Measurements from ENCODE around the gene PPARG. TPM values are rescaled to one million over a fixed set of nuclear protein-coding genes. Genes with fewer than 3 reads are reported as not detected.

PPARG gene
- total and polyA plus RNA-seq, 2 experiments from 2014 or later, result 0.49 to 0.76 TPM

DNA sequence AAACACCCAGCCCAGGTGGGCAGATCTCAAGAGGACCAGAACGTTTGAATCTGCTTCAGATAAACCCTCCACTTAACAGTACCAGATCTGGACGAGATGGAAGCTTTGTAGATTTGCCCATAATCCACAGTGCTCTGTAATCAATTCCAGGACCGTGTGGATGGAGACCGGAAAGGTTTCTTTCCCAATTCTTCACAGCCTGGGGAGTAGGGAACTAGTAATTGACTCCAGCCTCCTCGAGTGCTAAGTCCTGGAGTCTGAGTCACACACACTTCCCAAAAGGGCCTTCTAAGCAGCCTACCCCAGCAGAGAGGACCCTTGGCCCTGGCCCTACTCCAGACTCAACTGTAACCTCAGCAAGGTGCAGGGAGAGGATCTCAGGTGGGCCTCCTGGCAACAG is 139.3 kb downstream of the PPARG start:
- no peak overlapping the region for H3K4me2 ChIP-seq (ENCODE audit: unreplicated experiment)
- no peaks in the 10 kb centered on the region for H3K79me2 ChIP-seq (ENCODE audit: insufficient read depth)
- peaks cover 9% of the 10 kb centered on the region; the same call in 1 of the 2 replicates for H3F3A ChIP-seq (ENCODE audit: insufficient read depth)
- TF ChIP-seq EZH2 (IDR thresholded peaks at IDR 0.05; ENCODE audit: insufficient read depth, poor library complexity, severe bottlenecking), result no peak
- H2AFZ ChIP-seq, result no peak overlapping the region
- no peak overlapping the region for H3K4me3 ChIP-seq
- no peaks in the 10 kb centered on the region for H3K36me3 ChIP-seq (ENCODE audit: low read depth)
- H3K9me3 ChIP-seq (ENCODE audit: low read depth), result no peaks in the 10 kb centered on the region
- in situ Hi-C loops (cut with MboI), result no loop called here
- H3K27me3 ChIP-seq (replicated peaks; ENCODE audit: insufficient read depth), result 0 out of 2 replicates have a peak, but pooled peaks cover 2% of the 10 kb centered on the region
- peaks cover 10% of the 10 kb centered on the region for H3K4me1 ChIP-seq (ENCODE audit: insufficient read depth)
- no peaks in the 10 kb centered on the region for H3K9me2 ChIP-seq (ENCODE audit: insufficient read depth)
- H3K9ac ChIP-seq, result no peak overlapping the region
- no peaks in the 10 kb centered on the region for H4K20me1 ChIP-seq (ENCODE audit: insufficient read depth)
- peak; percentile 10 for DNase-seq
- no peak overlapping the region for H3K27ac ChIP-seq
- 23 to 25% methylated on average over 5 of the region's 5 CpGs for WGBS, 2 experiments (ENCODE audit: low coverage in 1 of 2, low lambda C conversion rate in 2 of 2, missing lambda C conversion rate in 2 of 2)

GRCh38 chr3:12430086-12430485 is 141.2 kb downstream of the PPARG start:
- Histone ChIP-seq H3K79me2 (ENCODE audit: insufficient read depth) (no peaks in the 10 kb centered on the region), H3K4me2 (ENCODE audit: unreplicated experiment) (no peak overlapping the region), H3K9me3 (ENCODE audit: low read depth) (no peaks in the 10 kb centered on the region), H3K4me1 (ENCODE audit: insufficient read depth) (no peaks in the 10 kb centered on the region), H3K9me2 (ENCODE audit: insufficient read depth) (no peaks in the 10 kb centered on the region), H3K27me3 (replicated peaks; ENCODE audit: insufficient read depth) (0 out of 2 replicates have a peak, but pooled peaks cover 2% of the 10 kb centered on the region), H3K27ac (no peak overlapping the region), H3K36me3 (ENCODE audit: low read depth) (no peaks in the 10 kb centered on the region), H3K4me3 (no peak overlapping the region), H3F3A (ENCODE audit: insufficient read depth) (no peaks in the 10 kb centered on the region), H4K20me1 (ENCODE audit: insufficient read depth) (no peaks in the 10 kb centered on the region), H2AFZ (no peak overlapping the region), H3K9ac (no peak overlapping the region)
- no peak for TF ChIP-seq EZH2 (IDR thresholded peaks at IDR 0.05; ENCODE audit: insufficient read depth, poor library complexity, severe bottlenecking)
- TF ChIP-seq EZH2phosphoT487 (IDR thresholded peaks at IDR 0.05; ENCODE audit: insufficient read depth, low read depth), result no peak
- DNase-seq, result no peak
- in situ Hi-C loops (cut with MboI), result no loop called here
- WGBS, 2 experiments (ENCODE audit: low coverage in 1 of 2, low lambda C conversion rate in 2 of 2, missing lambda C conversion rate in 2 of 2), result 50 to 57% methylated on average over 5 of the region's 5 CpGs

GRCh38 chr3:12433823-12434222 is 145.0 kb downstream of the PPARG start:
- Histone ChIP-seq H3K36me3 (ENCODE audit: low read depth) (no peaks in the 10 kb centered on the region), H3K9me3 (ENCODE audit: low read depth) (no peaks in the 10 kb centered on the region), H3K4me2 (ENCODE audit: unreplicated experiment) (no peak overlapping the region), H3F3A (ENCODE audit: insufficient read depth) (peaks cover 11% of the 10 kb centered on the region; the same call in 1 of the 2 replicates), H4K20me1 (ENCODE audit: insufficient read depth) (no peaks in the 10 kb centered on the region), H3K27ac (no peak overlapping the region), H3K9ac (no peak overlapping the region), H3K4me1 (ENCODE audit: insufficient read depth) (peaks cover 5% of the 10 kb centered on the region; the same call in 1 of the 2 replicates), H3K9me2 (ENCODE audit: insufficient read depth) (no peaks in the 10 kb centered on the region), H3K79me2 (ENCODE audit: insufficient read depth) (no peaks in the 10 kb centered on the region), H2AFZ (no peak overlapping the region), H3K4me3 (no peak overlapping the region), H3K27me3 (replicated peaks; ENCODE audit: insufficient read depth) (0 out of 2 replicates have a peak, but pooled peaks cover 2% of the 10 kb centered on the region)
- TF ChIP-seq EZH2 (IDR thresholded peaks at IDR 0.05; ENCODE audit: insufficient read depth, poor library complexity, severe bottlenecking), result no peak
- no peak for TF ChIP-seq EZH2phosphoT487 (IDR thresholded peaks at IDR 0.05; ENCODE audit: insufficient read depth, low read depth)
- DNase-seq, result no peak
- in situ Hi-C loops (cut with MboI), result no loop called here
- WGBS, 2 experiments (ENCODE audit: low coverage in 1 of 2, low lambda C conversion rate in 2 of 2, missing lambda C conversion rate in 2 of 2), result 87 to 88% methylated on average over 6 of the region's 6 CpGs

DNA sequence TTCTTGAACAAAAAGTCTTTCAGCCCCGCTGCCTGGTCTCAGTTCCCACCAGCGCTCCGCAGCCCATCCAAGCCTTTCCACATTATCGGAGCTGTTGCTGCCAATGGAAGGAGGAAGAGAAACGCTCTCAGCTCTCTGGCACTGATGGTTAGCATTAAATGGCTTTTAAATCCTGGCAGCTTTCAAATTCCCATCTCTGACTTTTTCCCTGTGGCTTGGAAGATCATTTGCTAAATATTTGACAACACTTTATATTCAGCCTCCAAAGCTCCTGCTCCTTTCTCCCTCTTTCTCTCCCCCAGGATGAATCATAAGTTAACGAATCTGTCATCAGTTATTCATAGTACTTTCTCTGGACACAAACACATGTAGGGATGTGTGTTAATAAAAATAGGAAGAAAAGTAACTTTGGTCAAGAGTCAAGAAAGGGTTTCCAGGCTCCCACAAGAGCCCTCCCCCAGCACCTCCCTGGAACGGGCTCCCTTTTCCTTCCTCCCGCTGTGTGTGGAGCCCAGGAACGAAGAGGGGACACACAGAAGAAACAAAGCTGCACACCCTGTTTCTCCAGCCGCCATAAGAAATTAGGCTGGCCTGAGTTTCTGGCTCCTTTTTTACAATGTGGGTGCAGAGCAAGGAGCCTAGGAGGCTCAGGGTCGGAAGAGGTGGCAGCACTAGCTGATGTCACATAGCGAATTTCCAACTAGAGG is 147.8 kb downstream of the PPARG start:
- Histone ChIP-seq H3K79me2 (ENCODE audit: insufficient read depth) (no peaks in the 10 kb centered on the region), H3K9ac (peak overlapping the region; percentile 27), H4K20me1 (ENCODE audit: insufficient read depth) (no peaks in the 10 kb centered on the region), H3K4me1 (ENCODE audit: insufficient read depth) (peaks cover 5% of the 10 kb centered on the region; the same call in 1 of the 2 replicates), H3K27me3 (replicated peaks; ENCODE audit: insufficient read depth) (0 out of 2 replicates have a peak, but pooled peaks cover 2% of the 10 kb centered on the region), H3K4me3 (peak overlapping the region; percentile 53), H3F3A (ENCODE audit: insufficient read depth) (peaks cover 11% of the 10 kb centered on the region; the same call in 1 of the 2 replicates), H3K27ac (no peak overlapping the region), H3K36me3 (ENCODE audit: low read depth) (no peaks in the 10 kb centered on the region), H2AFZ (peak overlapping the region; percentile 9), H3K9me2 (ENCODE audit: insufficient read depth) (no peaks in the 10 kb centered on the region), H3K4me2 (ENCODE audit: unreplicated experiment) (peak overlapping the region; percentile 43), H3K9me3 (ENCODE audit: low read depth) (no peaks in the 10 kb centered on the region)
- in situ Hi-C loops (cut with MboI), result no loop called here
- TF ChIP-seq EZH2phosphoT487 (IDR thresholded peaks at IDR 0.05; ENCODE audit: insufficient read depth, low read depth) (no peak), EZH2 (IDR thresholded peaks at IDR 0.05; ENCODE audit: insufficient read depth, poor library complexity, severe bottlenecking) (no peak)
- WGBS, 2 experiments (ENCODE audit: low coverage in 1 of 2, low lambda C conversion rate in 2 of 2, missing lambda C conversion rate in 2 of 2), result 2 to 4% methylated on average over 12 of the region's 12 CpGs
- peak; percentile 69 for DNase-seq
